Measurements from ENCODE around the gene GPN2.
A peak's percentile ranks its signal among the peaks of the same experiment; 100 is the strongest.
"Not testable (repeated sequence)": the region's sequence is repeated elsewhere in the genome, so short reads cannot be mapped to it uniquely, and the experiment has no call there.

GPN2 gene

DNA sequence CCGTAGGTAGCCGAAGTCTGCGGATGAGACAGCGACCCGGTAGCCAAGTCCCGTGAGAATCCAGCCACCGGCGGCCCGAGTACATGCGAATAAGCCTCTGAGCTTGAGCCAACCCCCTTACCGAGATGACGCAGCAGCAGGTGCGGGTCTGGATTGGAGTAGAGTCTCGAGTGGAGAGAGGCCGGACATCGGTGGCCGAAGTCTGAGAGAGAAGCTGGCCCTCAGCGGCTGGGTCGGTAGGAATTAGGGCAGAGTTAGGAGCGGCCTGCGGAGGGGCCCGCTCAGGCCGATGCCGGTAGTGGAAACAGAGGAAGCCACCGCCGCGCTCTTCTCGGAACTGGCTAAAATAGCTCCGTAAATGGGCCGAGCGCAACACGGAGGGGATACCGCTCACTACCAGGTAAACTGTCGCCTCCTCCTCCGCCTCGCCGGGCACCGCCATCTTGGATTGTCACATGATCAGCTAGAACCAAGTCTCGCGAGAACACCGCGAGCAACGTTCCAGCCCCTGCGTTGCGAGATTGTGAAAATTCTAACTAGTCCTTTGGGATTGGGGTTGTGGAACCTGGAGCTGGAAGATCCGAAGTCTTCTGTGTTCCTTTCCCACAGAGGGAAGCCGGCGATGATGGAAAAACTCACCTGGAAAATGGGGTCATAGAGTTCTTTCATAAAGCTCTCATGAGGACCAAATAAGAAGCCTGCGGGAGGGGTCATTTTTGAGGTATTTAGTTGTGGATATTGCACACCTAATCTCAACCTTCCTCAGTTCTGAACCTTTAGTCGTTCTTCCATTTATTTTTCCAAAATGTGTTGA is 10.1 kb upstream of the GPN2 start, which contains the start of gene GPATCH3:
TSS of gene GPATCH3 (minus strand) at position 467 of the 814 bp plus-strand sequence. CDS start at position 442, 25 bp downstream.
- peak; percentile 96 for DNase-seq

- no peak for DNase-seq
Measured at GRCh38 chr1:26897351-26897750, 7.3 kb upstream of the GPN2 start.

GRCh38 chr1:26894263-26894662 is 4.2 kb upstream of the GPN2 start:
- DNase-seq, result no peak

GRCh38 chr1:26890467-26890796 is 349 bp upstream of the GPN2 start:
- no peak for DNase-seq

DNA sequence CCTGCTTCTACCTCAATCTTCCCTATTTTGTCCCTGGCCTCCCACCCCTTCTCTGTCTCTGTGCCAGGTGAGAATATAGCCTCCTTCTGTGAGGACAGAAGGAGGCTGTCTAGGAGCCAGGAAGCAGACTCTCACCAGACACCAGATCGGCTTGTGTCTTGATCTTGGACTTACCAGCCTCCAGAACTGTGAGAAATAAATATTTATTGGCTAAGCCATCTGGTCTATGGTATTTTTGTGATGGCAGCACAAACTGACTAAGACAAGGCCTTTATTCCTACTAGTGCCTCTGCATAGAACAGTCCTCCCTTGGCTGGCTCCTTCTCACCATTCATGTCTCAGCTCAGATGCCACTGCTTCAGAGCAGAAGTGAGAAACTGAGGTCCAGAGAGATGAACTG is 1.9 kb downstream of the GPN2 start:
- DNase-seq, result no peak

DNA sequence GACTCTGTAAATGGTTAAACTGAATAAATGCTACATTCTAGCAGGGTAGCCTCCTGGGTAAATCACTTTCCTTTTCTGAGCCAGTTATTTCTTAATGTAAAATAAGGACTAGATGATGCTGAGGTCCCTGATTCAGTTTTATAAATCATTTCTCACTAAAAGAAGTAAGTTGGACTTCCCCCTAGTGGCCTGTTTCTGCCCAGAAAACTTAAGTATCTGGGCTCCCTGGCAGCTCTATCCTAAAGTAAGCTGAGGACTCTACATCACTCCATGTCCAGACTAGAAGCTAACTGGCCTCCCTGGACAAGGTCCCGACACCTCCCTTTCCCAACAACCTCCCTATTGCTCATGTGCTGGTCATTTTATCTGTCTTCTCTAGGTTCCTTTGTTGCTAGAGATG is 3.0 kb downstream of the GPN2 start:
- peak; percentile 35 for DNase-seq

- no peak for DNase-seq
Measured at GRCh38 chr1:26882696-26883463, 7.2 kb downstream of the GPN2 start.

GRCh38 chr1:26881611-26882010 is 8.5 kb downstream of the GPN2 start:
- DNase-seq, result not testable (repeated sequence)

- no peak for DNase-seq
Measured at GRCh38 chr1:26879793-26880192, 10.3 kb downstream of the GPN2 start.

- no peak for DNase-seq
Measured at GRCh38 chr1:26877326-26877725, 12.8 kb downstream of the GPN2 start.

DNA sequence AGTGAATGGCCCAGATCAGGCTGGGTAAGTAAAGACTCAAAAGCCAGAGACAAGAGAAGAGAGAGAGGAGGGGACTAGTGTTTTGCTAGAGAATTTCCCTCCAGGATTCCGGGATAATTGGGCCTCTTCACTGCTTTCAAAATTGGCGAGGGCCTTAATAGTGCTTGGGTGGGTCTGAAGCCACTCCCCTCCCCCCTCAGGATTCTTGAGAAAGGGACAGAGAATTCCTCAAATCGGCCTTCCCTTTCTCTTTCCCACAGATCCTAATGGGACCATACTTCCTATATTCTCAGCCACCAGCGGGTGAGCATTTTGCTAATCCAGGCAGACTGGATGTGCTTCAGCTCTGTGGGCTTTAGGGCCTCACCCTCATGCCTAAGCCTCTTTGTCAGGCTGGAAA is 15.2 kb downstream of the GPN2 start:
- no peak for DNase-seq

DNA sequence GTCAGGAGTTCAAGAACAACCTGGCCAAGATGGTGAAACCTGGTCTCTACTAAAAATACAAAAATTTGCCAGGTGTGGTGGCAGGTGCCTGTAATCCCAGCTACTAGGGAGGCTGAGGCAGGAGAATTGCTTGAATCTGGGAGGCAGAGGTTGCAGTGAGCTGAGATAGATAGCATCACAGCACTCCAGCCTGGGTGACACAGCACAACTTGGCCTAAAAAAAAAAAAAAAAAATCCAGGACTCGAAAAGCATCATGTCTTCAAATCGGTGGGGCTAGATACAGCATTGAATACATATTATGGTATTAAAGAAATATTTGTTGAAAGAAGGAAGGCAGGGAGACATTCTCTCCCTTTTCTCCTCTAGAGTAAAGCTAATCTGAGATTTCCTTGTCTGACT is 17.0 kb downstream of the GPN2 start:
- not testable (repeated sequence) for DNase-seq

GRCh38 chr1:26864610-26865480 is 25.2 kb downstream of the GPN2 start:
- peak; percentile 98 for DNase-seq

DNA sequence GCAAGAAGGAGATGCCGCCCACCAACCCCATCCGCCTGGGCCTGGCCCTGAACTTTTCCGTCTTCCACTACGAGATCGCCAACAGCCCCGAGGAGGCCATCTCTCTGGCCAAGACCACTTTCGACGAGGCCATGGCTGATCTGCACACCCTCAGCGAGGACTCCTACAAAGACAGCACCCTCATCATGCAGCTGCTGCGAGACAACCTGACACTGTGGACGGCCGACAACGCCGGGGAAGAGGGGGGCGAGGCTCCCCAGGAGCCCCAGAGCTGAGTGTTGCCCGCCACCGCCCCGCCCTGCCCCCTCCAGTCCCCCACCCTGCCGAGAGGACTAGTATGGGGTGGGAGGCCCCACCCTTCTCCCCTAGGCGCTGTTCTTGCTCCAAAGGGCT is 26.4 kb downstream of the GPN2 start:
- DNase-seq, result no peak

DNA sequence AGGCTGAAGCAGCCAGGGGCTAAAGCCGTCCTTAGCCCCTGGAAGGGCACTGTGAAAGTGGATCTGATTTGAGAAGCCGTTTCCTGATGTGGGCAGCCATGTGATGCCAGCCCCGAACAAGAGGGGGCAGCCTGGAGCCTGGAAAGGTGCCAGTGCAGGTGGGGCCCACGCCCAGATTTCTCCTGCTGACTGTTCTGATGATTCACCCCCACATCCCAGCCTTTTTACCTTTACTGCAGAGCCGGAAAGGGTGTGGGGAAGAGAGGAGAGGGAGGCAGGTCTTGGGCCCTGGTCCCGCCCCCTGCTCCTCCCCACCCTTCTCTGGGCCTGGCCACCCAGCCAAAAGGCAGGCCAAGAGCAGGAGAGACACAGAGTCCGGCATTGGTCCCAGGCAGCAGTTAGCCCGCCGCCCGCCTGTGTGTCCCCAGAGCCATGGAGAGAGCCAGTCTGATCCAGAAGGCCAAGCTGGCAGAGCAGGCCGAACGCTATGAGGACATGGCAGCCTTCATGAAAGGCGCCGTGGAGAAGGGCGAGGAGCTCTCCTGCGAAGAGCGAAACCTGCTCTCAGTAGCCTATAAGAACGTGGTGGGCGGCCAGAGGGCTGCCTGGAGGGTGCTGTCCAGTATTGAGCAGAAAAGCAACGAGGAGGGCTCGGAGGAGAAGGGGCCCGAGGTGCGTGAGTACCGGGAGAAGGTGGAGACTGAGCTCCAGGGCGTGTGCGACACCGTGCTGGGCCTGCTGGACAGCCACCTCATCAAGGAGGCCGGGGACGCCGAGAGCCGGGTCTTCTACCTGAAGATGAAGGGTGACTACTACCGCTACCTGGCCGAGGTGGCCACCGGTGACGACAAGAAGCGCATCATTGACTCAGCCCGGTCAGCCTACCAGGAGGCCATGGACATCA is 27.1 kb downstream of the GPN2 start, which contains the start of gene SFN:
TSS of gene SFN (plus strand) at position 369 of the 904 bp plus-strand sequence. CDS start at position 433, 64 bp downstream.
- DNase-seq, result no peak

DNA sequence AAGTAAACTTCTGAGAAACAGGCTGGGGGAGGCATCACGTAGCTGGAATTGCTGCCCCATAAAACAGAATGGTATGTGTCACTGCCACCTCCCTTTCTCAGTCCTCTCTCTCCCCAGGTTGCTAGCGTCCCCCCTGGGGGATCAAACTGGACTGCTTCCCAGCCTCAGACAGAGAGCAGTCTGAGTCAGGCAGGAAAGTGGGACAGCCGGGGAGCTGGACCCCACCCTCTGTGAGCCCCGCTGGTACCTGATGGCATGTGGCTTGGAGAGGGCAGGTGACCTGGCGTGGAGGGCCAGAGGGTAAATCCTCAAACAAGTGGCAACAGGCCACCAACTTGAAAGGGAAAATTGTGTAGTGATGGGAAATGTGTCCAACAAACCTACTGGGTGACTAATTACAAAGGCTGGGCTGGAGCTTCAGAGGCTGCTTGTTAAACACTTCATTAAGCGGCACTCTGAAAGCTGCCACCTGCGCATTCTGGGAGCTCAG is 28.1 kb downstream of the GPN2 start:
- DNase-seq, result no peak

GRCh38 chr1:26861286-26861701 is 28.8 kb downstream of the GPN2 start:
- no peak for DNase-seq

DNA sequence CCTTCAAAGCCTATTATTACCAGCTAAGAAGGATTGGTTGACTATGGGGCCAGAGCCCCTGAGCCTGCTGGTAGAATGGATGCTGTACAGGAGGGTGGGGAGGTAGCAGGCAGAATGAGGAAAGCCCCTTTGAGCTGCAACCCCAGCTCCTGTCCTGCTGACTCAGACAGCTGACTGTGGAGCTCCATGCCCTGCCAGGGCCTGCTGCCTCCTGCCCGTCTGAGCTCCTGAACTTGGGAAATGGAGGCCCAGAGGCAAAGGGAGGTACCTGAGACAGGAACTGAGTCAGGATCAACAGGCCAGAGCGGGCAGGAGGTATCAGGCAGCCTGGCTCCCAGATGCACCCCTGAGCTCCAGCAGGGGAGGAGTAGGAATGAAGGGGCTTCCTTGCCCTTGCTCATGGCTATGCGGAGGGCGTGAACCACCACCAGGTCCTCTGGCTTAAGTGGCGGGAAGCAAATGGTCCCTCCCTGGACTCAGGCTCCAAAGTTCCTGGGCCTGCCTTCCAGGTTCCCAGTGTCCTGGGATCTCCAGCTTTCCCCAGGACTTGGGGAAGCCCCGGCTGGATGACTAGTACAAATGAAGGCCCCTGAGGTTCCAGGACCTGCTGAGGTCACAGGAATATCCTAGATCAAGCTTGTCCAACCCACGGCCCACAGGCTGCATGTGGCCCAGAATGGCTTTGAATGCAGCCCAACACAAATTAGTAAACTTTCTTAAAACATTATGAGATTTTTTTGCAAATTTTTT is 31.0 kb downstream of the GPN2 start:
- no peak for DNase-seq

- no peak for DNase-seq
Measured at GRCh38 chr1:26858160-26858559, 31.9 kb downstream of the GPN2 start.

DNA sequence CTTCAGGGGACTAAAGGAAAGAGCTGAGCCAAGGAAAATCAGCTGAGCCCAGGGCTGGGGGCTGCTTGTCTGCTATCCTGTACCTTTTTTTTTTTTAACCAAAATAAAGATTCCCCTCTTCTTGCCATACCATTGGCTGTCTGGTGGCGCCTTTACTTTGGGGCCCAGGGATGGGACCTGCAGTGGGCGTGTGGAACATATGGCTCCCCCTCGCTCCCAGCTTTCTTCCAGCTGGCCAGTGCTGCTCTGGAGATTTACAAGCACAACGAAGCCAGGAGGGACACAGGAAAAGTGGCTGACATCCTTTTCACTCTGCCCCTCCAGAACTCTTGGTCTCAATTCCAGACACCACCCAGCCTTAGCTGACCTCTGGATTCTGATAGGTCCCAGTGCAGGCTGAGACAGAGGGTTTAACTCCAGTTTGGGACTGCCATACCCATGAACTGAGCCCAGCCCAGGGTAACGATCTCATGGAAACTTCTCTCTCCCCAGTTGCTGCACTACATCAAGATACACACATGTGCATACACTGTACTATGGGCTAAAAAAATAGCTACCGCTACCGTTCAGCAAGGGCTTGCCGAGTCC is 32.5 kb downstream of the GPN2 start:
- DNase-seq, result no peak
